ENCODE measurements around the gene CST8.
"Not testable (repeated sequence)": the region's sequence is repeated elsewhere in the genome, so short reads cannot be mapped to it uniquely, and the experiment has no call there.

CST8 gene

DNA sequence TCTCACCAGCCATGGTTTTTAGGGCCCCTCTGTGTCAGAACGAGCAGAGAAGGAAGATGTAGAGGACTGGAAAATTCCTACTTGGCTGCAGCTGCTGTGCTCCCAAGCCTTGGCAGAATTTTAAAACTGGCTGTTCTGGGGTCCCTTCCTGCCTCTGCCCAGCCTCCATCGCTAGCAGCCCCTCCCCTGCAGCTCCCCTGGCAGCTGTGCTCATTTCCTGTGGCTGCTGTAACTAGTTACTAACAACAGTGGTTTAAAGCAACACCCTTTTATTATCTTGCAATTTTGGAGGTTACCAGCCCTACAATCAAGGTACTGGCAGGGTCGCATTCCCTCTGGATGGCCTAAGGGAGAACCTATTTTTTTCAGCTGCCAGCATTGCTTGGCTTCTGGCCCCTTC is 34.5 kb upstream of the CST8 start:
- H3K27ac ChIP-seq: no peak overlapping the region
- no peak for TF ChIP-seq ZFX (IDR thresholded peaks at IDR 0.05)
- TF ChIP-seq, protein P1, sequence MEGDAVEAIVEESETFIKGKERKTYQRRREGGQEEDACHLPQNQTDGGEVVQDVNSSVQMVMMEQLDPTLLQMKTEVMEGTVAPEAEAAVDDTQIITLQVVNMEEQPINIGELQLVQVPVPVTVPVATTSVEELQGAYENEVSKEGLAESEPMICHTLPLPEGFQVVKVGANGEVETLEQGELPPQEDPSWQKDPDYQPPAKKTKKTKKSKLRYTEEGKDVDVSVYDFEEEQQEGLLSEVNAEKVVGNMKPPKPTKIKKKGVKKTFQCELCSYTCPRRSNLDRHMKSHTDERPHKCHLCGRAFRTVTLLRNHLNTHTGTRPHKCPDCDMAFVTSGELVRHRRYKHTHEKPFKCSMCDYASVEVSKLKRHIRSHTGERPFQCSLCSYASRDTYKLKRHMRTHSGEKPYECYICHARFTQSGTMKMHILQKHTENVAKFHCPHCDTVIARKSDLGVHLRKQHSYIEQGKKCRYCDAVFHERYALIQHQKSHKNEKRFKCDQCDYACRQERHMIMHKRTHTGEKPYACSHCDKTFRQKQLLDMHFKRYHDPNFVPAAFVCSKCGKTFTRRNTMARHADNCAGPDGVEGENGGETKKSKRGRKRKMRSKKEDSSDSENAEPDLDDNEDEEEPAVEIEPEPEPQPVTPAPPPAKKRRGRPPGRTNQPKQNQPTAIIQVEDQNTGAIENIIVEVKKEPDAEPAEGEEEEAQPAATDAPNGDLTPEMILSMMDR (conservative IDR thresholded peaks at IDR 0.05): no peak

DNA sequence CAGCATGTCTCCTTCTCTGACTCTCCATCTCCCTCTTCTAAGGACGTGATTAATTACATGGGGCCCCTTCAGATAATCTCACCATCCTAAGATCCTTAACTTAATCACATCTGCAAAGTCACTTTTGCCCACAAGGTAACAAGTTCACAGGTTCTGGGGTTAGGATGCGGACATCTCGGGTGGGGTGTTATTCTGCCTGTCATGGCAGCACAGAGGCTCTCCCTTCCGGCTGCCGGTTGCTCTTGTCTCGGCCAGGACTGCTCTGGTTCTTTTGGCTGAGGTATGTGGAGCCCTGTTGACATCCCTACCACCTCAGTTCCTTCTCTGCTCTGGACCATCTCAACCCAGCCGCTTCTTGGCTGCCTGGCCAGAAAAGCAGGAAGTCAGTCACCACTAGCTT is 34.0 kb upstream of the CST8 start:
- TF ChIP-seq, protein P1 (conservative IDR thresholded peaks at IDR 0.05): no peak
- no peak for TF ChIP-seq ZFX (IDR thresholded peaks at IDR 0.05)
- no peak overlapping the region for H3K27ac ChIP-seq

DNA sequence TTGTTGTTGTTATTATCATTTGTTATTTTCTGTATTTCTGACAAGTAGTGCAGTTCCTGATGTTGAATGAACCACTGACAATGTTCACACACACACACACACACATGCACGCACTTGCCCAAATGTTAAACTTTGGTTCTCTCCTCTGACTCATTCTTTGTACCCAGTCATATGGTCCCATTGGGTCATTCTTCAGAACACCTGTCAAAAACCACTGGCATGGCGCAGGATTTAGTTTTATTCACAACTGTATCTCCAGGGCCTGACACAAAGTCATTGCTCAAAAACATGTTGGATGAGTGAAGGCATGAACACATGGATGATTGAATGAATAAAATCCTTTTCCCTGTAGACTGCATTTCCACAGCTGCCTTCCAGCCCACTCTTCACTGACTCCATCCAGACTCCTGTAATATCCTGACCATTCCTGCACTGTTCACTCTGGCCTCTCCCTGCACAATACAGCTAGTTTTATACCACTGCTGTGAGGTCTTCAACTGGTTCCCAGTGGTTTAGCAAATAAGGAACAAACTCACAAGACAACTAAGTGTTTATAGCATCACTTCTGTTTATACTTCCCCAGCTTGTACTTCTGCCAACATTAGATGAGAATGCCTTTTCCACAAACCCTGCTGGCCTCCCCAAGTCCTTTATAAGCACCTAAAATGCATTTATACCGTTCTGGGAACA is 31.3 kb upstream of the CST8 start:
- H3K27ac ChIP-seq: no peak overlapping the region
- no peak for TF ChIP-seq ZFX (IDR thresholded peaks at IDR 0.05)
- TF ChIP-seq, protein P1 (conservative IDR thresholded peaks at IDR 0.05): no peak

DNA sequence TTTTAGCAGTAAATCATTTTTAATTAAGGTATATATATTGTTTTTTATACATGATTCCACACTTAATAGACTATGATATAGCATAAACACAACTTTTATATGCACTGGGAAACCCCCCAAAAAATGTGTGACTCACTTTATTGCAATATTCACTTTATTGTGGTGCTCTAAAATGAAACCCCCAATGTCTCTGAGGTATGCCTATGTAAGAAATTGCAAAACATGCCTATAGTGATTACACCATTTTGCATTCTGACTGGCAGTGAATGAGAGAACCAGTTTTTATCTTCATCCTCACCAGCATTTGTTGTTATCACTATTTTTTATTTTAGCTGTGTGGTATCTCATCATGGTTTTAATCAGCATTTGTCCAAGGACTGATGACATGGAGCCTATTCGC is 29.7 kb upstream of the CST8 start:
- no peak overlapping the region for H3K27ac ChIP-seq
- TF ChIP-seq ZFX (IDR thresholded peaks at IDR 0.05): no peak
- TF ChIP-seq, protein P1 (conservative IDR thresholded peaks at IDR 0.05): no peak

DNA sequence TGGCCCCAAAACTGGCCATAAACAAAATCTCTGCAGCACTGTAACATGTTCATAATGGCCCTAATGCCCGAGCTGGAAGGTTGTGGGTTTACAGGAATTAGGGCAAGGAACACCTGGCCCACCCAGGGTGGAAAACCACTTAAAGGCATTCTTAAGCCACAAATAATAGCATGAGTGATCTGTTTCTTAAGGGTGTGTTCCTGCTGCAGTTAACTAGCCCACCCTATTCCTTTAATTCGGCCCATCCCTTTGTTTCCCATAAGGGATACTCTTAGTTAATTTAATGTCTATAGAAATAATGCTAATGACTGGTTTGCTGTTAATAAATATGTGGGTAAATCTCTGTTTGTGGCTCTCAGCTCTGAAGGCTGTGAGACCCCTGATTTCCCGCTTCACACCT is 24.0 kb upstream of the CST8 start:
- H3K27ac ChIP-seq: not testable (repeated sequence)

DNA sequence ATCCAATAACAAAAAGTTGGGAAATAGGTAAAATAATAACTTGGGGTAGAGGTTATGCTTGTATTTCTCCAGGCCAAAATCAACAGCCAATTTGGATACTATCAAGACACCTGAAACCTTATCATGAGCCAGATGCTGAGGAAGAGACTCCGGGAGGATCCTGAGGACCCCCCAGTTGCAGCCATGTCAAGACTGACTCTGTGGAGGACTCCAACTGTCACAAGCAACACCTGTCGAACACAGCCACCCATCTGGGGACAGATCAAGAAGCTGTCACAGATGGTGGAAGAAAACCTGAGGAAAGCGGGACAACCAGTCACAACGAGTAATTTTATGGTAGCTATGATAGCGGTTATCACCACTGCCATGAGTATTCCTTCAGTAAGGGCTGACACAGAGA is 18.6 kb upstream of the CST8 start:
- not testable (repeated sequence) for H3K27ac ChIP-seq

DNA sequence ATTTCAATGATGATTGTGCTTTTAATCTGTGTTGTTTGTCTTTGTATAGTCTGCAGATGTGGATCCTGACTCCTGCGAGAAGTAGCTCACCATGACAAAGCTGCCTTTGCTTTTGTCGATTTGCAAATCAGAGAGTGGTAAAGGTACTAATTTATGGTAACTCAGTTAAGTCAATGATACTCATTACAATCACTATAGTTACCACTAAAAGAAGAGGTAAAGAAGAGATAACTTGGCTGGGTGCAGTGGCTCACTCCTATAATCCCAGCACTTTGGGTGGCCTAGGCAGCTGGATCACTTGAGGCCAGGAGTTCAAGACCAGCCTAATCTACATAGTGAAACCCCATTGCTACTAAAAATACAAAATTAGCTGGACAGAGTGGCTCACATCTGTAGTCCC is 17.6 kb upstream of the CST8 start:
- not testable (repeated sequence) for H3K27ac ChIP-seq

DNA sequence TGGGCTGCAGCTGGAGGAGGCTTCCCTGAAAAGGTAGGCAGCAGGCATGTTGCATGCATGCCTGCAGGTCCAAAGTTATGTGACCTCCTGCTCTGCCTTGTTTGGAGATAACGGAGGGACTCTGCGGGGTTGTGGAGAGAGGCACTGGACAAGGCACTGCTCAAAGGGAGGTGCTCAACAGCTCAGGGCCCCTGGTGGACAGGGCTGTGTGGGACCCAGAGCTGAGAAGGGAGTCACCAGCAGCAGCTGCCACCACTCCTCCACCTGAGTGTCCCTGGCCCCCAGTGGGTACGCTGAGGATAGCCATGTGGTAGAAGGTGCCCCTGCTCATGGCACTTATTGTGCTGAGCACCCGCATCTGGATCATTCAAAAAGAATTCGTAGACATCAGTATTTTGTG is 15.5 kb upstream of the CST8 start:
- no peak overlapping the region for H3K27ac ChIP-seq
- TF ChIP-seq, protein P1 (conservative IDR thresholded peaks at IDR 0.05): no peak
- TF ChIP-seq ZFX (IDR thresholded peaks at IDR 0.05): no peak

DNA sequence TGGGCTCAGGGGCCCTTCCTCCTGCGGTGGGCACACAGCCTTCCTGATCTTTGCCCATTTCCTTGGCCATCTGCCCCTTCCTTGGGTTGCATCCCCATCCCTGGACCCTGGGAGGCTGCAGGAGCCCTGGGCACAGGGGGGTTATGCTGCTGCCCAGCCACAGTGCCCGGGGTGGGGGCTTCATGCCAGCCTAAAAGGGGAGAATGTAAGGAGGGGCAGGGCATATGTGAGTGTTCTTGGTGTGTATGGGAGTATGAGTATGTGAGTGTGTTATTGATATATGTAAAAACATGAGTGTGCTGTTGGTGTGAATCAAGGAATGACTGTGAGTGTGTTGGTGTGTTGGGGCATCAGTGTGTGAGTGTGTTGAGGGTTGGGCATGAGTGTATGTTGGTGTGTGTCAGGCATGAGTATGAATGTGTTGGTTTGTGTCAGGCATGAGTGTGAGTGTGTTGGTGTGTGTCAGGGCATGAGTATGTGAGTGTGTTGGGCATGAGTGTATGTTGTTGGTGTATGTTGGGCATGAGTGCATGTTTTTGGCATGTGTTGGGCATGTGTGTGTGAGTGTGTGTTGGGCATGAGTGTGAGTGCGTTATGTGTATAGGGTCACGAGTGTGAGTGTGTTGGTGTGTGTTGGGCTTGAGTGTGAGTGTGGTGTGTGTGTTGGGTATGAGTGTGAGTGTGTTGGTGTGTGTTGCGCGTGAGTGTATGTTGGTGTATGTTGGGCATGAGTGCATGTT is 14.7 kb upstream of the CST8 start:
- TF ChIP-seq, protein P1 (conservative IDR thresholded peaks at IDR 0.05): no peak
- TF ChIP-seq ZFX (IDR thresholded peaks at IDR 0.05): no peak
- no peak overlapping the region for H3K27ac ChIP-seq

Measured in C4-2B (cell line).